ENCODE results near the gene PPIB.

GRCh38 chr15:64180235-64180824 lies 17.5 kb upstream of the PPIB start:
- TF ChIP-seq POLR2A (IDR thresholded peaks at IDR 0.05; ENCODE audit: low read depth, low read length) (no peak), POLR2AphosphoS5 (IDR thresholded peaks at IDR 0.05; ENCODE audit: low read depth, low read length) (no peak), SPI1 (IDR thresholded peaks at IDR 0.05; ENCODE audit: low read depth, low read length) (no peak), PAX5 (IDR thresholded peaks at IDR 0.05; ENCODE audit: insufficient read depth, low read length, severe bottlenecking) (no peak), POU2F2 (IDR thresholded peaks at IDR 0.05; ENCODE audit: low read depth, low read length) (no peak), TAF1 (IDR thresholded peaks at IDR 0.05; ENCODE audit: low read depth, low read length) (no peak)

Measured in GM12891 (cell line).